Right atrium auricular region (tissue), 2 donors: ENCODE results near the gene XRRA1. TPM values are rescaled to one million over a fixed set of nuclear protein-coding genes. Genes with fewer than 3 reads are reported as not detected.
"Not testable (repeated sequence)": the region's sequence is repeated elsewhere in the genome, so short reads cannot be mapped to it uniquely, and the experiment has no call there.

Source experiments
- DNase-seq: peaks from one replicate; pipeline ENCODE4 v3.0.0-alpha.2; 2019; ENCODE audit warnings: low spot score
- H3K27ac ChIP-seq, 2 donors: fragments of 200-600 bp; sonication (generic); 1 replicate in 1 of 2; 2 replicates in 1 of 2; pipeline ENCODE4 v1.5.1; 2016 to 2019
- H3K27me3 ChIP-seq, 2 donors: fragments of 200-600 bp; sonication (generic); one replicate each; pipeline versions ENCODE4 v1.5.1 to v1.6.0; 2017 to 2019
- H3K36me3 ChIP-seq: fragments of 200-600 bp; sonication (generic); one replicate; pipeline ENCODE4 v1.5.1; 2016
- H3K4me1 ChIP-seq, 2 donors: fragments of 200-600 bp; sonication (generic); one replicate each; pipeline versions ENCODE4 v1.5.1 to v1.6.0; 2017 to 2019
- H3K4me3 ChIP-seq, 2 donors: fragments of 200-600 bp; sonication (generic); 1 replicate in 1 of 2; 2 replicates in 1 of 2; pipeline ENCODE4 v1.5.1; 2017 to 2019; ENCODE audit warnings: mild to moderate bottlenecking in 1 of 2, moderate library complexity in 1 of 2
- H3K9me3 ChIP-seq, 2 donors: fragments of 200-600 bp; sonication (generic); one replicate each; pipeline ENCODE4 v1.5.1; 2019
- CTCF ChIP-seq, 2 donors: fragments of 200-600 bp; sonication (generic); IDR thresholded peaks; one replicate each; pipeline ENCODE4 v1.5.1; 2019; ENCODE audit warnings: antibody characterized with exemption in 2 of 2
- total RNA-seq, 2 donors: library from RNA; depleted of rRNA; stranded (reverse); fragments of >200 nt; gene quantifications; one replicate each; pipeline ENCODE4 v1.1.0, GENCODE V29; 2016

The XRRA1 gene
- total RNA-seq, 2 donors from 2014 or later: 6.8 to 8.1 TPM

DNA sequence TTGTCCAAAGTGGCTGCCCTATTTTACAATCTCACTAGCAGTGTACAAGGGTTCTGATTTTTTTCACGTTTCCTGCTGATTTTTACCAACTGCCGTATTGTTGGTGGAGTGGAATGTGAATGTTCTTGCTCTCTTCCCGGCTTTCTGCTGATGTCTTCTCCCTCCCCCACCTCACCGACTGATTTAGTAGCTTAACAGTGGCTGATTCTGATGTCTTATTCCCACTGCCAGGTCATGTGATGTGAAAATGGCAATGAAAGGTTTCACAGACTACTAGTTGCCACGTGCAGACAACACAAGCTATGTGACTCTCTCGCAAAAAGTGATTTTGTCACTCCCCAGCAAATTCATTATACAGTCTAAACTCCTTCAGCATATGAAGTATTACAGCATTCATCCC, 22.5 kb upstream of the XRRA1 start:
- no peaks in the 10 kb centered on the region for H3K4me1 ChIP-seq
- H3K27me3 ChIP-seq: no peaks in the 10 kb centered on the region
- H3K9me3 ChIP-seq: no peaks in the 10 kb centered on the region
- DNase-seq: no peak
- H3K36me3 ChIP-seq: peaks cover 35% of the 10 kb centered on the region
- no peak for TF ChIP-seq CTCF (IDR thresholded peaks at IDR 0.05)
- H3K27ac ChIP-seq: no peak overlapping the region
- no peak overlapping the region for H3K4me3 ChIP-seq

GRCh38 chr11:74970852-74971395, 22.0 kb upstream of the XRRA1 start:
- no peak overlapping the region for H3K27ac ChIP-seq
- DNase-seq: no peak
- H3K4me3 ChIP-seq: no peak overlapping the region
- no peak for TF ChIP-seq CTCF (IDR thresholded peaks at IDR 0.05)
- H3K4me1 ChIP-seq: no peaks in the 10 kb centered on the region
- no peaks in the 10 kb centered on the region for H3K27me3 ChIP-seq
- H3K9me3 ChIP-seq: no peaks in the 10 kb centered on the region
- H3K36me3 ChIP-seq: peaks cover 30% of the 10 kb centered on the region

DNA sequence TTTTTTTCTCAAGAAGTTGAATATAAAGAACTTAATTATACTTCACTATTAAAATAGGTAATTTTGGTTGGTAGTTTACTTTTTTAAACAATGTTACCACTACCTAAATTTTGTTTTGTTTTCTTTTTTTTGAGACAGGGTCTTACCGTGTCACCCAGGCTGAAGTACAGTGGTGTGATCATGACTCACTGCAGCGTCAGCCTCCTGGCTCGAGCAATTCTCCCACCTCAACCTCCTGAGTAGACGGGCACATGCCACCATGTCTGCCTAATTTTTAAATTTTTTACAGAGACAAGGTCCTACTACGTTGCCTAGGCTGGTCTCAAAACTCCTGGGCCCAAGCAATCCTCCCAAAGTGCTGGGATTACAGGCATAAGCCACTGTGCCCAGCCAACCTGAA, 17.8 kb upstream of the XRRA1 start:
- no peak for DNase-seq
- Histone ChIP-seq H3K27ac (no peak overlapping the region), H3K27me3 (no peaks in the 10 kb centered on the region), H3K9me3 (no peaks in the 10 kb centered on the region), H3K36me3 (peaks cover 19% of the 10 kb centered on the region), H3K4me3 (no peak overlapping the region), H3K4me1 (peaks cover 0 to 8% of the 10 kb centered on the region in 2 donors)
- TF ChIP-seq CTCF (IDR thresholded peaks at IDR 0.05): no peak

DNA sequence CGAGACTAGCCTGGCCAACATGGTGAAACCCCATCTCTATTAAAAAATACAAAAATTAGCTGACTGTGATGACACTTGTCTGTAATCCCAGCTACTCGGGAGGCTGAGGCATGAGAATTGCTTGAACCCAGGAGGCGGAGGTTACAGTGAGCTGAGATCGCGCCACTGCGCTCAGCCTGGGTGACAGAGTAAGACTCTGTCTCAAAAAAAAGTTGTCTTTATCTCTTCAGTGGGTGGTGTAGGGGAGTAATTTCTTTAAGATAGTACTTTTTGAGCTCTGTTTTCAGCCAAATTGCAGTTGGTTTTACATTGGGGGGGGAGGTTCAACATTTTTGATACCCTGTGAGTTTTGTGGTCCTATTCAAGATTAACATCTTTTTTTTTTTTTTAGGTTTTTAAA, 11.2 kb upstream of the XRRA1 start:
- DNase-seq, H3K36me3 ChIP-seq, H3K27ac ChIP-seq, H3K4me3 ChIP-seq, H3K27me3 ChIP-seq, H3K9me3 ChIP-seq: not testable (repeated sequence)
- H3K4me1 ChIP-seq: peaks cover 0 to 55% of the 10 kb centered on the region in 2 donors

GRCh38 chr11:74957937-74958629, 9.2 kb upstream of the XRRA1 start:
- DNase-seq: no peak
- Histone ChIP-seq H3K4me1 (peaks cover 0 to 48% of the 10 kb centered on the region in 2 donors), H3K9me3 (no peaks in the 10 kb centered on the region), H3K27ac (no peak overlapping the region), H3K36me3 (no peaks in the 10 kb centered on the region), H3K27me3 (no peaks in the 10 kb centered on the region), H3K4me3 (no peak overlapping the region)
- TF ChIP-seq CTCF (IDR thresholded peaks at IDR 0.05): no peak

- H3K4me1 ChIP-seq: peaks cover 0 to 55% of the 10 kb centered on the region in 2 donors
- no peak for TF ChIP-seq CTCF (IDR thresholded peaks at IDR 0.05)
- no peaks in the 10 kb centered on the region for H3K9me3 ChIP-seq
- no peak for DNase-seq
- H3K27me3 ChIP-seq: no peaks in the 10 kb centered on the region
- H3K36me3 ChIP-seq: no peaks in the 10 kb centered on the region
- no peak overlapping the region for H3K4me3 ChIP-seq
- peak overlapping the region; percentile 5 to 35 for H3K27ac ChIP-seq
These were observed 7.6 kb upstream of the XRRA1 start for GRCh38 chr11:74956397-74957015.
